ENCODE data around the gene NELL2. TPM values are rescaled to one million over a fixed set of nuclear protein-coding genes. Genes with fewer than 3 reads are reported as not detected.

The NELL2 gene
- total RNA-seq, 2 donors from 2014 or later, result 0.63 to 6.0 TPM

DNA sequence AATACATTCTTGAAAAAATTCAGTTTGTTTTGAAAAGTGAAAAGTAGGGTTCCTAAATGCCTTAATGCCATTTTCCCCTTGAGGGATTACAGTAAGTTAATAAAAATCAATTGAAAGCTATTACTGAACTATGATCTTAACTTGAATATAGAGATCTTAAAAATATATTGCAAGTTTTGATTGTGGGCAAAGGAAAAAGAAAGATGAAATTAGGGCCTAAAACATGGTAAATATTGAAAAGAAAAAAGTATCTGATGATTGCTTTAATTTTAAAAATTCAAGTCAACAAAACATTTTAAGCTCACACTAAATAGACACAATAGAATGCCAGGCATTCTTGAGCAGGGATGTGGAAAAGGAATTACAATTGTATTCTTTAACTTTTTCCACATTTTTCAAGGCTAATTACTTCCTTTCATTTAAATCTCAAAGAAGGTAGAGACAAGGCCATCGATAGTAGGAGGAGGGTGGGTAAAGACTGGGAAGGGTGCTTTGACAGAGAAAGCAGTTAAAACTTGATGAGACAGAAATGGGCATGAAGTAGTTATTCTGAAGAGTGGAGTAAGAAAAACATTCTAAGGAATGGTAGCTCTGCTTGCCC is 294.4 kb downstream of the NELL2 start:
- TF ChIP-seq, protein P1, sequence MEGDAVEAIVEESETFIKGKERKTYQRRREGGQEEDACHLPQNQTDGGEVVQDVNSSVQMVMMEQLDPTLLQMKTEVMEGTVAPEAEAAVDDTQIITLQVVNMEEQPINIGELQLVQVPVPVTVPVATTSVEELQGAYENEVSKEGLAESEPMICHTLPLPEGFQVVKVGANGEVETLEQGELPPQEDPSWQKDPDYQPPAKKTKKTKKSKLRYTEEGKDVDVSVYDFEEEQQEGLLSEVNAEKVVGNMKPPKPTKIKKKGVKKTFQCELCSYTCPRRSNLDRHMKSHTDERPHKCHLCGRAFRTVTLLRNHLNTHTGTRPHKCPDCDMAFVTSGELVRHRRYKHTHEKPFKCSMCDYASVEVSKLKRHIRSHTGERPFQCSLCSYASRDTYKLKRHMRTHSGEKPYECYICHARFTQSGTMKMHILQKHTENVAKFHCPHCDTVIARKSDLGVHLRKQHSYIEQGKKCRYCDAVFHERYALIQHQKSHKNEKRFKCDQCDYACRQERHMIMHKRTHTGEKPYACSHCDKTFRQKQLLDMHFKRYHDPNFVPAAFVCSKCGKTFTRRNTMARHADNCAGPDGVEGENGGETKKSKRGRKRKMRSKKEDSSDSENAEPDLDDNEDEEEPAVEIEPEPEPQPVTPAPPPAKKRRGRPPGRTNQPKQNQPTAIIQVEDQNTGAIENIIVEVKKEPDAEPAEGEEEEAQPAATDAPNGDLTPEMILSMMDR (IDR thresholded peaks at IDR 0.05), result no peak
- H3K9me3 ChIP-seq, result no peaks in the 10 kb centered on the region
- no peaks in the 10 kb centered on the region for H3K36me3 ChIP-seq
- ATAC-seq (ENCODE audit: insufficient number of reproducible peaks, low FRiP score, low read depth) (no peak), DNase-seq (ENCODE audit: low spot score) (no peak)
- no peak overlapping the region for H3K4me3 ChIP-seq
- no peaks in the 10 kb centered on the region for H3K27me3 ChIP-seq (replicated peaks; ENCODE audit: insufficient read depth)
- no peaks in the 10 kb centered on the region for H3K4me1 ChIP-seq (ENCODE audit: control insufficient read depth in 1 of 2, low read depth in 2 of 2)
- H3K27ac ChIP-seq, result no peak overlapping the region

DNA sequence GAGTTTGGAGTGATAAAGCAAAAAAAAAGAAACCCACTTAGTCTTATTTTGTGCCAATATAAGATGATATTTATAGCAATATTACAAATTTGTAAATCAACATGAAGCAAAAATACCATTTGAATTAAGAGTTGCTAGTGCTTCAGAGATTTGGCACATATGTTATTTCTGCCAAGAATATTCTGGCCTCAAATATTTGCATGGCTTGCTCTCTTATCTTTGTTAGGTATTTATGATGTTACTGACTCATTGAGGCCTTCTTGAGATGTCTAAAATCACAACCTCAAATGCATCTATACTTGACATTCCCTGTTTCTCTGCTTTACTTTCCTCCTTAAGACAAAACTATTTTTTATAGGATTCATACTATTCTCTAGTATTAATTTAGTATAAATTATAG is 301.5 kb downstream of the NELL2 start:
- H3K36me3 ChIP-seq, result no peaks in the 10 kb centered on the region
- H3K27me3 ChIP-seq (replicated peaks; ENCODE audit: insufficient read depth), result no peaks in the 10 kb centered on the region
- TF ChIP-seq, protein P1 (IDR thresholded peaks at IDR 0.05), result no peak
- DNase-seq (ENCODE audit: low spot score) (no peak), ATAC-seq (ENCODE audit: insufficient number of reproducible peaks, low FRiP score, low read depth) (no peak)
- no peak overlapping the region for H3K4me3 ChIP-seq
- no peaks in the 10 kb centered on the region for H3K4me1 ChIP-seq (ENCODE audit: control insufficient read depth in 1 of 2, low read depth in 2 of 2)
- H3K27ac ChIP-seq, result no peak overlapping the region
- H3K9me3 ChIP-seq, result no peaks in the 10 kb centered on the region

DNA sequence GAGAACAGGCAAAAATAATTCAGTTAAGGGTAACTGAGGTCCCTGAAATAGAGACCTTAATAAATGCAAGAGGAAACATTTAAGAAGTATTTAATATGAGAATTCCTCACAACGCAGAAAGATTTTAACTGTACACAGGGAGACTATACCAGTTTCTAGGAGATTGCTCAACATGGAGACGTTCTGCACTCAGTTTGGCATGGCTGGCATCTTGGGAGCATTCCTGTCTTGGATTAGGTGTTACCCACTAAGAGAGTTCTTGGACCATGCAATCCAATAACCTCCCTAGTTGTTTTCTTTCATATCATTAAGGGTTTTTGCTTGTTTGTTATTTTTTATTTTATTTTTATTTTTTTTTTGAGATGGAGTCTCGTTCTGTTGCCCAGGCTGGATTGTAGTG is 302.4 kb downstream of the NELL2 start:
- Histone ChIP-seq H3K4me3 (no peak overlapping the region), H3K4me1 (ENCODE audit: control insufficient read depth in 1 of 2, low read depth in 2 of 2) (no peaks in the 10 kb centered on the region), H3K27me3 (replicated peaks; ENCODE audit: insufficient read depth) (no peaks in the 10 kb centered on the region), H3K36me3 (no peaks in the 10 kb centered on the region), H3K9me3 (no peaks in the 10 kb centered on the region), H3K27ac (no peak overlapping the region)
- DNase-seq (ENCODE audit: low spot score) (no peak), ATAC-seq (ENCODE audit: insufficient number of reproducible peaks, low FRiP score, low read depth) (no peak)
- TF ChIP-seq, protein P1 (IDR thresholded peaks at IDR 0.05), result no peak

DNA sequence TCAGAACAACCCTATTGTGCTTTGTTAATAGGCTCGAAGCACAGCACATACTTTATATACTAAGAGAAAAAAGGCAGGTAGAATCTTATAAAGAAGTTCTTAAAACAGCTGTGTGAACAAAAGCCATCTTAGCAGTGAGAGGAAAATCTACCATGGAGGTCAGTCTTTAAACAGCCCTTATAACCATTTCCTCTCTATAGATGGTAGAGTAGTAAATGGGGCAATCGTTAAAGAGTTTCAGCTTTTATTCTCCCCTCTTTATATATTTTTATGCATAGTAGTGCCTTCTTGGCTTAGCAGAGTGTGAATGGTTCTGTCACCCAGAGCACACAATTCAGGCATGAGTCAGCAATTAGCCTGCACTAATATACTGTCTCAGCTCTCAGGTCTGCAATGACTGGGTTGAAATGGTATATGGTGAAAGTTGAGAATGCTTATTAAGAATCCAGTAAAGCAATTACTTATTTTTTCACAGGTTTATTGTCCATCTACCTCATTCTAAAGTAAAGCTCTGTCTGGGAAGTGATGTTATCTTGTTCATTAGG is 305.0 kb downstream of the NELL2 start:
- H3K27ac ChIP-seq, result no peak overlapping the region
- no peak overlapping the region for H3K4me3 ChIP-seq
- TF ChIP-seq, protein P1 (IDR thresholded peaks at IDR 0.05), result no peak
- H3K36me3 ChIP-seq, result no peaks in the 10 kb centered on the region
- DNase-seq (ENCODE audit: low spot score), result no peak
- no peaks in the 10 kb centered on the region for H3K4me1 ChIP-seq (ENCODE audit: control insufficient read depth in 1 of 2, low read depth in 2 of 2)
- no peaks in the 10 kb centered on the region for H3K9me3 ChIP-seq
- no peak for ATAC-seq (ENCODE audit: insufficient number of reproducible peaks, low FRiP score, low read depth)
- no peaks in the 10 kb centered on the region for H3K27me3 ChIP-seq (replicated peaks; ENCODE audit: insufficient read depth)

DNA sequence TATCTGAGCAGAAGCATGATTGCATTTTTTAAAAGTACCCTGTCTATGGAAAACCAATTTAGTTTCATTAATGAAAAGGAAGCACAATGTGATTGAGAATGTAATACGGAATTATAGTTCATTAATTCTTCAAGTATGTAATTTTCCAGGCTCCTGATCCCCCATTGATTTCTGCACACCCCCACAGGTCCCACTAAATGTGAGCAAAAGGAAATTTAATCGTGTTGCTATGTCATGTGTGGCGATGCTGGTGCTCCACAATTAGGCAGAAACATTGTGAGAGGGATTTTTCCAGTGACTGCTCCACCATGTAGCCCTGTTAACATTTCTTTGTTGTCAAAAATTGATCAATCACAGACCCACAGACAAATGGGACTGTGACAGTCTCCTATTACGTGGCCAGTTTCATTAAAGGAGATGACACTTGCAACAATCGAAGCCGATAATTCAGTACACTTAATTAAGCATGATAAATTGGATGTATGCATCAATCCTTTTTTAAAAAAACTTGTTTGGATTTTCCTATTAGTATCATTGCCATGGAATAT is 306.0 kb downstream of the NELL2 start:
- Histone ChIP-seq H3K4me1 (ENCODE audit: control insufficient read depth in 1 of 2, low read depth in 2 of 2) (no peaks in the 10 kb centered on the region), H3K27me3 (replicated peaks; ENCODE audit: insufficient read depth) (no peaks in the 10 kb centered on the region), H3K36me3 (no peaks in the 10 kb centered on the region), H3K4me3 (no peak overlapping the region), H3K9me3 (no peaks in the 10 kb centered on the region), H3K27ac (no peak overlapping the region)
- DNase-seq (ENCODE audit: low spot score) (no peak), ATAC-seq (ENCODE audit: insufficient number of reproducible peaks, low FRiP score, low read depth) (no peak)
- TF ChIP-seq, protein P1 (IDR thresholded peaks at IDR 0.05), result no peak
